ENCODE measurements around the gene CSDE1.

- TF ChIP-seq CTCF (IDR thresholded peaks at IDR 0.05) (no peak), POLR2A (IDR thresholded peaks at IDR 0.05) (no peak)
Measured at GRCh38 chr1:114725230-114725629, 32.6 kb downstream of the CSDE1 start.

Data from thyroid gland (tissue), 4 donors.